Mammary epithelial cell (primary cell): ENCODE data around the gene H6PD.

ENCODE experiments used
- CTCF ChIP-seq, 2 donors: IDR thresholded peaks in 1 of 2; conservative IDR thresholded peaks in 1 of 2; 2 replicates each; pipeline ENCODE4 v1.5.1; 2011 to 2012; ENCODE audit warnings: inconsistent platforms in 2 of 2, low read length in 2 of 2, mild to moderate bottlenecking in 2 of 2, control low read depth in 1 of 2, low read depth in 1 of 2; ENCODE audit not compliant: insufficient read depth in 1 of 2; ENCODE audit errors: extremely low read depth in 1 of 2
- EZH2 ChIP-seq: IDR thresholded peaks from 2 replicates; pipeline ENCODE4 v1.6.1; 2012; ENCODE audit warnings: low read length, inconsistent platforms, borderline replicate concordance

GRCh38 chr1:9224664-9225410 is 9.7 kb upstream of the H6PD start:
- TF ChIP-seq CTCF (conservative IDR thresholded peaks at IDR 0.05 in 1 of 2, IDR thresholded peaks at IDR 0.05 in 1 of 2; ENCODE audit: extremely low read depth in 1 of 2, insufficient read depth in 1 of 2, low read depth in 1 of 2, low read length in 2 of 2) (no peak), EZH2 (no peak)
